ENCODE measurements around the gene PCGF3. TPM values are rescaled to one million over a fixed set of nuclear protein-coding genes. Genes with fewer than 3 reads are reported as not detected.
"Not testable (repeated sequence)": the region's sequence is repeated elsewhere in the genome, so short reads cannot be mapped to it uniquely, and the experiment has no call there.

The PCGF3 gene
- total RNA-seq, 1 experiment from 2014 or later: 29.9 TPM

GRCh38 chr4:667545-667925 is 38.1 kb upstream of the PCGF3 start:
- DNase-seq (ENCODE audit: extremely low read depth, low read depth): no peak

- not testable (repeated sequence) for DNase-seq (ENCODE audit: extremely low read depth, low read depth)
Measured at GRCh38 chr4:668219-668618, 37.4 kb upstream of the PCGF3 start.

GRCh38 chr4:669806-670559 is 35.6 kb upstream of the PCGF3 start:
- not testable (repeated sequence) for DNase-seq (ENCODE audit: extremely low read depth, low read depth)

- DNase-seq (ENCODE audit: extremely low read depth, low read depth): no peak
Measured at GRCh38 chr4:671769-672168, 33.9 kb upstream of the PCGF3 start.

- no peak for DNase-seq (ENCODE audit: extremely low read depth, low read depth)
Measured at GRCh38 chr4:673349-674091, 32.1 kb upstream of the PCGF3 start.

GRCh38 chr4:674172-675035 is 31.2 kb upstream of the PCGF3 start, which contains the start of the genes ATP5ME and MYL5:
ATP5ME (minus strand) TSS chr4:674276; CDS start chr4:674247, 29 bp downstream.
MYL5 (plus strand) TSS chr4:674542; CDS start chr4:678027, 3,485 bp downstream.
- peak; percentile 94 for DNase-seq (ENCODE audit: extremely low read depth, low read depth)

- DNase-seq (ENCODE audit: extremely low read depth, low read depth): no peak
Measured at GRCh38 chr4:675036-675882, 30.4 kb upstream of the PCGF3 start.

GRCh38 chr4:675980-676870 is 29.4 kb upstream of the PCGF3 start:
- no peak for DNase-seq (ENCODE audit: extremely low read depth, low read depth)

- DNase-seq (ENCODE audit: extremely low read depth, low read depth): no peak
Measured at GRCh38 chr4:676871-677235, 28.8 kb upstream of the PCGF3 start.

GRCh38 chr4:677431-678293 is 28.0 kb upstream of the PCGF3 start:
- no peak for DNase-seq (ENCODE audit: extremely low read depth, low read depth)

- DNase-seq (ENCODE audit: extremely low read depth, low read depth): no peak
Measured at GRCh38 chr4:678331-679103, 27.1 kb upstream of the PCGF3 start.

- no peak for DNase-seq (ENCODE audit: extremely low read depth, low read depth)
Measured at GRCh38 chr4:679104-679481, 26.5 kb upstream of the PCGF3 start.

GRCh38 chr4:679629-680028 is 26.0 kb upstream of the PCGF3 start:
- no peak for DNase-seq (ENCODE audit: extremely low read depth, low read depth)

GRCh38 chr4:680091-680490 is 25.5 kb upstream of the PCGF3 start:
- DNase-seq (ENCODE audit: extremely low read depth, low read depth): no peak

- no peak for DNase-seq (ENCODE audit: extremely low read depth, low read depth)
Measured at GRCh38 chr4:680551-680927, 25.1 kb upstream of the PCGF3 start.

- no peak for DNase-seq (ENCODE audit: extremely low read depth, low read depth)
Measured at GRCh38 chr4:680928-681645, 24.5 kb upstream of the PCGF3 start.

Data from NCI-H460 (cell line).